Measurements from ENCODE around the gene LMF1. TPM values are rescaled to one million over a fixed set of nuclear protein-coding genes. Genes with fewer than 3 reads are reported as not detected.

Gene LMF1
- total RNA-seq, 1 experiment from 2014 or later, result 12.8 TPM

DNA sequence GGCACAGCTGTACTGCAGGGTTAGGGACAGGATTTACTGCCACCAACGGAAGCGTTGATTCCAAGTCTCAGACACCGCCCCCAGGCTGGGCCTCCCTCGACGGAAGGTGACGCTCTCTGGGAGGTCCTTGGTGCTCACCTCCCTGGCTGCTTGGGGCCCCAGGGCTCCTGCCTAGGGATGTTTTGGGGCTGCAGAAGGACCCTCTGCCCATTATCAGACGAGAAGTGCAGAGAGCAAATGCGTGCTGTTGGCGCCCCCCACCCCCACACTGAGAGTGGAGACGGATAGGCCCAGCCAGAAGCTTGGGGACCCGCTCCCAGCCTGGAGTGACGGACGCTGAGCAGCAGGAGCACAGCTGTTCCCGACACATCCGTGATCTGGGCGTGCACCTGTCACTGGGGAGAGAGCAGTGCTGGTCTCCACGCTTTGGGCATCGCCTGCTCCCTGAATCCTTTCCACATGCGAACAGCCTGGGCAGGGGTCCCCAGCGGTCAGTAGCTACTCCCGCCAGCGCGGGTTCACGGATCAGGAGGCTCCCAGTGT lies 5.7 kb upstream of the LMF1 start:
- Histone ChIP-seq H4K20me1 (ENCODE audit: insufficient read depth) (no peaks in the 10 kb centered on the region), H3K79me2 (ENCODE audit: insufficient read depth, low read length) (no peaks in the 10 kb centered on the region), H3K4me3 (replicated peaks in 1 of 2; ENCODE audit: low read depth in 1 of 2, low read length in 2 of 2) (no peak overlapping the region), H3K36me3 (ENCODE audit: control insufficient read depth in 1 of 2, insufficient read depth in 2 of 2, low read length in 2 of 2) (no peaks in the 10 kb centered on the region), H3K9ac (ENCODE audit: low read length) (no peak overlapping the region), H2AFZ (ENCODE audit: low read depth, low read length, poor library complexity, severe bottlenecking) (no peak overlapping the region), H3K27ac (ENCODE audit: low read depth, low read length) (no peak overlapping the region), H3K4me1 (ENCODE audit: control insufficient read depth in 1 of 2, insufficient read depth in 2 of 2, low read length in 2 of 2) (peaks cover 0 to 5% of the 10 kb centered on the region in 2 experiments; a peak in 2 of 4 replicates), H3K27me3 (ENCODE audit: insufficient read depth, low read length) (no peaks in the 10 kb centered on the region), H3K9me3 (ENCODE audit: control insufficient read depth in 1 of 2, insufficient read depth in 1 of 2, low read depth in 1 of 2, low read length in 2 of 2) (no peaks in the 10 kb centered on the region), H3K4me2 (ENCODE audit: low read length) (no peak overlapping the region), H3K9me2 (ENCODE audit: insufficient read depth) (no peaks in the 10 kb centered on the region)
- CTCF ChIA-PET, result no interaction called here
- RAD21 ChIA-PET (ENCODE audit: low non-redundant PET in 1 of 2, low total read pairs in 2 of 2, uncharacterized antibody in 2 of 2, unreplicated experiment in 2 of 2), result no interaction called here
- BruUV-seq (replicated peaks), result no TSS peak
- no peak for ATAC-seq
- POLR2A ChIA-PET, result no interaction called here
- no peak for DNase-seq (ENCODE audit: low read depth, low spot score)
- intact Hi-C loops (cut with micrococcal nuclease), result no loop called here
- TF ChIP-seq EGR1 (IDR thresholded peaks at IDR 0.05; ENCODE audit: low read depth) (no peak), JUND (IDR thresholded peaks at IDR 0.05) (no peak), TCF7L2 (IDR thresholded peaks at IDR 0.05; ENCODE audit: borderline replicate concordance, extremely low read depth, insufficient read depth, insufficient read length) (no peak), SIN3A (IDR thresholded peaks at IDR 0.05; ENCODE audit: low read depth) (no peak), ZNF274 (IDR thresholded peaks at IDR 0.05; ENCODE audit: low read depth, low read length) (no peak), CEBPB (IDR thresholded peaks at IDR 0.05; ENCODE audit: low read depth) (no peak), EZH2phosphoT487 (IDR thresholded peaks at IDR 0.05; ENCODE audit: borderline replicate concordance) (no peak), ELF1 (IDR thresholded peaks at IDR 0.05; ENCODE audit: borderline replicate concordance, low read depth) (no peak), EZH2 (IDR thresholded peaks at IDR 0.05) (no peak), SP1 (IDR thresholded peaks at IDR 0.05; ENCODE audit: low read depth) (no peak), CBX3 (IDR thresholded peaks at IDR 0.05; ENCODE audit: low read depth) (no peak), POLR2A (IDR thresholded peaks at IDR 0.05; ENCODE audit: borderline replicate concordance, extremely low read depth, insufficient read depth, insufficient read length) (no peak), SRF (IDR thresholded peaks at IDR 0.05; ENCODE audit: low read depth) (no peak), YY1 (IDR thresholded peaks at IDR 0.05; ENCODE audit: extremely low read depth, insufficient replicate concordance, low read depth, low read length) (no peak), FOSL1 (IDR thresholded peaks at IDR 0.05; ENCODE audit: low read depth) (no peak)
- TF ChIP-seq, protein P1, sequence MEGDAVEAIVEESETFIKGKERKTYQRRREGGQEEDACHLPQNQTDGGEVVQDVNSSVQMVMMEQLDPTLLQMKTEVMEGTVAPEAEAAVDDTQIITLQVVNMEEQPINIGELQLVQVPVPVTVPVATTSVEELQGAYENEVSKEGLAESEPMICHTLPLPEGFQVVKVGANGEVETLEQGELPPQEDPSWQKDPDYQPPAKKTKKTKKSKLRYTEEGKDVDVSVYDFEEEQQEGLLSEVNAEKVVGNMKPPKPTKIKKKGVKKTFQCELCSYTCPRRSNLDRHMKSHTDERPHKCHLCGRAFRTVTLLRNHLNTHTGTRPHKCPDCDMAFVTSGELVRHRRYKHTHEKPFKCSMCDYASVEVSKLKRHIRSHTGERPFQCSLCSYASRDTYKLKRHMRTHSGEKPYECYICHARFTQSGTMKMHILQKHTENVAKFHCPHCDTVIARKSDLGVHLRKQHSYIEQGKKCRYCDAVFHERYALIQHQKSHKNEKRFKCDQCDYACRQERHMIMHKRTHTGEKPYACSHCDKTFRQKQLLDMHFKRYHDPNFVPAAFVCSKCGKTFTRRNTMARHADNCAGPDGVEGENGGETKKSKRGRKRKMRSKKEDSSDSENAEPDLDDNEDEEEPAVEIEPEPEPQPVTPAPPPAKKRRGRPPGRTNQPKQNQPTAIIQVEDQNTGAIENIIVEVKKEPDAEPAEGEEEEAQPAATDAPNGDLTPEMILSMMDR (IDR thresholded peaks at IDR 0.05 in 2 of 3, conservative IDR thresholded peaks at IDR 0.05 in 1 of 3; ENCODE audit: borderline replicate concordance in 1 of 3, insufficient read depth in 1 of 3, low read depth in 2 of 3, low read length in 2 of 3), result no peak
- TF ChIP-seq, protein P2, sequence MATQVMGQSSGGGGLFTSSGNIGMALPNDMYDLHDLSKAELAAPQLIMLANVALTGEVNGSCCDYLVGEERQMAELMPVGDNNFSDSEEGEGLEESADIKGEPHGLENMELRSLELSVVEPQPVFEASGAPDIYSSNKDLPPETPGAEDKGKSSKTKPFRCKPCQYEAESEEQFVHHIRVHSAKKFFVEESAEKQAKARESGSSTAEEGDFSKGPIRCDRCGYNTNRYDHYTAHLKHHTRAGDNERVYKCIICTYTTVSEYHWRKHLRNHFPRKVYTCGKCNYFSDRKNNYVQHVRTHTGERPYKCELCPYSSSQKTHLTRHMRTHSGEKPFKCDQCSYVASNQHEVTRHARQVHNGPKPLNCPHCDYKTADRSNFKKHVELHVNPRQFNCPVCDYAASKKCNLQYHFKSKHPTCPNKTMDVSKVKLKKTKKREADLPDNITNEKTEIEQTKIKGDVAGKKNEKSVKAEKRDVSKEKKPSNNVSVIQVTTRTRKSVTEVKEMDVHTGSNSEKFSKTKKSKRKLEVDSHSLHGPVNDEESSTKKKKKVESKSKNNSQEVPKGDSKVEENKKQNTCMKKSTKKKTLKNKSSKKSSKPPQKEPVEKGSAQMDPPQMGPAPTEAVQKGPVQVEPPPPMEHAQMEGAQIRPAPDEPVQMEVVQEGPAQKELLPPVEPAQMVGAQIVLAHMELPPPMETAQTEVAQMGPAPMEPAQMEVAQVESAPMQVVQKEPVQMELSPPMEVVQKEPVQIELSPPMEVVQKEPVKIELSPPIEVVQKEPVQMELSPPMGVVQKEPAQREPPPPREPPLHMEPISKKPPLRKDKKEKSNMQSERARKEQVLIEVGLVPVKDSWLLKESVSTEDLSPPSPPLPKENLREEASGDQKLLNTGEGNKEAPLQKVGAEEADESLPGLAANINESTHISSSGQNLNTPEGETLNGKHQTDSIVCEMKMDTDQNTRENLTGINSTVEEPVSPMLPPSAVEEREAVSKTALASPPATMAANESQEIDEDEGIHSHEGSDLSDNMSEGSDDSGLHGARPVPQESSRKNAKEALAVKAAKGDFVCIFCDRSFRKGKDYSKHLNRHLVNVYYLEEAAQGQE (IDR thresholded peaks at IDR 0.05; ENCODE audit: low read depth), result no peak
- TF ChIP-seq, protein P3, sequence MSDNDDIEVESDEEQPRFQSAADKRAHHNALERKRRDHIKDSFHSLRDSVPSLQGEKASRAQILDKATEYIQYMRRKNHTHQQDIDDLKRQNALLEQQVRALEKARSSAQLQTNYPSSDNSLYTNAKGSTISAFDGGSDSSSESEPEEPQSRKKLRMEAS (IDR thresholded peaks at IDR 0.05), result no peak

Data from HCT116 (cell line).